Measurements from ENCODE around the gene DKK1.

Gene DKK1

GRCh38 chr10:52280051-52280450 lies 34.0 kb upstream of the DKK1 start:
- TF ChIP-seq ZNF623 (tag by site-specific recombination; IDR thresholded peaks at IDR 0.05): no peak
- TF ChIP-seq OVOL3 (tag by site-specific recombination; IDR thresholded peaks at IDR 0.05): no peak
- TF ChIP-seq ZNF354C (tag by site-specific recombination; IDR thresholded peaks at IDR 0.05; ENCODE audit: borderline replicate concordance, low read depth): no peak
- TF ChIP-seq ZNF398 (tag by site-specific recombination; IDR thresholded peaks at IDR 0.05): no peak
- TF ChIP-seq ZNF777 (tag by site-specific recombination; IDR thresholded peaks at IDR 0.05; ENCODE audit: borderline replicate concordance): no peak
- TF ChIP-seq ZNF416 (tag by site-specific recombination; IDR thresholded peaks at IDR 0.05): no peak
- no peak for TF ChIP-seq ZNF580 (tag by site-specific recombination; IDR thresholded peaks at IDR 0.05)
- no peak for TF ChIP-seq ZNF366 (tag by site-specific recombination; conservative IDR thresholded peaks at IDR 0.05)
- TF ChIP-seq ZIC2 (tag by site-specific recombination; IDR thresholded peaks at IDR 0.05): no peak
- TF ChIP-seq ZFP41 (tag by site-specific recombination; IDR thresholded peaks at IDR 0.05; ENCODE audit: borderline replicate concordance): no peak
- no peak for TF ChIP-seq TRIM28 (IDR thresholded peaks at IDR 0.05; ENCODE audit: borderline replicate concordance, low read length)
- no peak for TF ChIP-seq SCRT1 (tag by site-specific recombination; IDR thresholded peaks at IDR 0.05; ENCODE audit: borderline replicate concordance)
- no peak for TF ChIP-seq ZNF639 (tag by site-specific recombination; IDR thresholded peaks at IDR 0.05)
- TF ChIP-seq GLIS1 (tag by site-specific recombination; IDR thresholded peaks at IDR 0.05): no peak
- no peak for TF ChIP-seq ZNF529 (tag by site-specific recombination; IDR thresholded peaks at IDR 0.05; ENCODE audit: insufficient replicate concordance)
- no peaks in the 10 kb centered on the region for H3K4me1 ChIP-seq (ENCODE audit: control insufficient read depth, insufficient read depth, low read length)
- H3K27ac ChIP-seq (ENCODE audit: extremely low read depth, low read depth, low read length): no peak overlapping the region
- H3K9me3 ChIP-seq (ENCODE audit: control insufficient read depth, insufficient read depth, low read depth, low read length): no peaks in the 10 kb centered on the region
- ChIA-PET CTCF (no interaction called here), POLR2A (no interaction called here)
- no peak overlapping the region for H3K4me3 ChIP-seq (ENCODE audit: low read depth, low read length)
- H3K36me3 ChIP-seq (ENCODE audit: control insufficient read depth in 2 of 2, insufficient read depth in 1 of 2, low read length in 2 of 2): no peaks in the 10 kb centered on the region

GRCh38 chr10:52283174-52283573 lies 30.9 kb upstream of the DKK1 start:
- Histone ChIP-seq H3K4me1 (ENCODE audit: control insufficient read depth, insufficient read depth, low read length) (no peaks in the 10 kb centered on the region), H3K9me3 (ENCODE audit: control insufficient read depth, insufficient read depth, low read depth, low read length) (no peaks in the 10 kb centered on the region), H3K4me3 (ENCODE audit: low read depth, low read length) (no peak overlapping the region), H3K36me3 (ENCODE audit: control insufficient read depth in 2 of 2, insufficient read depth in 1 of 2, low read length in 2 of 2) (no peaks in the 10 kb centered on the region), H3K27ac (ENCODE audit: extremely low read depth, low read depth, low read length) (no peak overlapping the region)
- TF ChIP-seq ZNF791 (tag by site-specific recombination; IDR thresholded peaks at IDR 0.05) (no peak), ZNF510 (tag by site-specific recombination; IDR thresholded peaks at IDR 0.05; ENCODE audit: insufficient replicate concordance) (no peak), ZNF16 (tag by site-specific recombination; IDR thresholded peaks at IDR 0.05; ENCODE audit: low read depth) (no peak), SP2 (tag by site-specific recombination; IDR thresholded peaks at IDR 0.05) (no peak), ZBTB17 (tag by site-specific recombination; IDR thresholded peaks at IDR 0.05) (no peak), ZNF214 (tag by site-specific recombination; IDR thresholded peaks at IDR 0.05; ENCODE audit: borderline replicate concordance) (no peak), KLF16 (tag by site-specific recombination; IDR thresholded peaks at IDR 0.05) (no peak), ZSCAN23 (tag by site-specific recombination; IDR thresholded peaks at IDR 0.05) (no peak), ZNF621 (tag by site-specific recombination; IDR thresholded peaks at IDR 0.05) (no peak), MYNN (tag by site-specific recombination; IDR thresholded peaks at IDR 0.05; ENCODE audit: borderline replicate concordance) (no peak)
- ChIA-PET POLR2A (no interaction called here), CTCF (no interaction called here)
